ENCODE data around the gene TCF12. TPM values are rescaled to one million over a fixed set of nuclear protein-coding genes. Genes with fewer than 3 reads are reported as not detected.
"Not testable (repeated sequence)": the region's sequence is repeated elsewhere in the genome, so short reads cannot be mapped to it uniquely, and the experiment has no call there.

Gene TCF12
- total RNA-seq, 1 donor from 2014 or later, result 106 TPM

DNA sequence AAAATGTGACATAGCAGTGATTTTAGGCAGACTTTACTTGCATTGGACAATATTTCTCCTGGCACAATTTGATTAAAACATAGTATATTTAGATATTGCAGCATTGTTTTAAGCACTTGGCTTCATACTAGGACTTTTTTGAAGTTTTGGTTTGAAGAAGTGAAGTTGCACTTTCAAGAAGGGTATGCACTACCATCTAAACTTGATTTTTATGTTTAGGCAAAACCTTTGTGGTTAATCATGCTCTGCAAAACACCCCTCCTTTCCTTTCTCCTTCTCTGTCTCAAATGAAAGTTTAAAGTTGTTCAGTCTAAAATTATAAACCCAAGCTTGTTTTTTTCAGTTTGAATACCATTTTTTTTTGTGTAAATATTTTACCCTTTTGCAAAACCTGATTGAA, 173.8 kb downstream of the TCF12 start:
- no peak overlapping the region for H3K27ac Mint-ChIP-seq (ENCODE audit: unreplicated experiment)
- H3K4me1 Mint-ChIP-seq (ENCODE audit: low read depth), result peaks cover 9% of the 10 kb centered on the region

DNA sequence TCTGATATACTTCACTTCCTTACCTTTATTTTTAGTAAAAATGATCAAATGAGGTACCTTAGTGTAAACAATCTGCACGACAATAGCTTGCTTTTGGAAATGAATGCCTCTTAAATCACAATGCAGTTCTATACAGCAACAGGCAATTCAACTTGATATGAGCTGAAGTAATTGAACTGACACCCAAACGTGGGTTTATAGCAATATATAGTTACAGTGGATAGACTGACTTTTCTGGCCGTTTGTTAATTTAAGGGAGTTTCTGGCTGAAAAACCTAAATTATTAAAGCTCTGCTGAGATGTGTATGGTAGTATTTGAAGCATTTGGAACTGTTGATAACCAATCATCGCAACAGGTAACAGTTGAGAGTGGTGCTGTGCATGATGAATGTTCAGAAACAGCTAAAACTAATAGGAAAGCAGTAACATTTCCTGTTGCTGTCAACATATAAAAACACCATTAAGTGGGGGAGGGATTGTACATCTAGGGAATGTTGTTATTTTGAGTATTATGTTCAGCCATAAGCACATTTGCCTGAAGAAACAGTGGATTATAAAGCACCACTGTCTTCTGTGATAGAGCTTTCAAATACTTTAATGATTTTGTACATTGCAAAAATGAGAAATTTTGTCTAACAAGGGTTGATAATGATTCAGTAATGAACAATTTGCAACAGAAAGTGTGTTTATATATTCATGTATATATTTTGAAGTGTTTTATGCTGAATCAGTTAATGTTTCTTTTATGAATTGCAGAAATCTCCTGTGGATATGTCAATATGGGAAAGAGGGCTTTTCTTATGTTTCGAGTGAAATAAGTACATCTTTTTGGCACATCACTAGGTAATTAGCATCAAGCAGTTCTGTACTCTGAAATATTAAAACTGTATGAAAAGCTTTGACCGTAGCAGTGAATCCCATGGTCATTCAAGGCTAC, 176.1 kb downstream of the TCF12 start:
- H3K36me3 Mint-ChIP-seq (ENCODE audit: low read depth), result peaks cover 5% of the 10 kb centered on the region
- peaks cover 12% of the 10 kb centered on the region for H3K4me1 Mint-ChIP-seq (ENCODE audit: low read depth)
- no peak for DNase-seq (ENCODE audit: low spot score)
- H3K4me3 Mint-ChIP-seq (ENCODE audit: unreplicated experiment), result no peak overlapping the region
- H3K9me3 Mint-ChIP-seq (ENCODE audit: low read depth), result no peaks in the 10 kb centered on the region
- H3K27me3 Mint-ChIP-seq (ENCODE audit: low read depth), result no peaks in the 10 kb centered on the region
- H3K27ac Mint-ChIP-seq (ENCODE audit: unreplicated experiment), result no peak overlapping the region
- TF ChIP-seq, protein P1, sequence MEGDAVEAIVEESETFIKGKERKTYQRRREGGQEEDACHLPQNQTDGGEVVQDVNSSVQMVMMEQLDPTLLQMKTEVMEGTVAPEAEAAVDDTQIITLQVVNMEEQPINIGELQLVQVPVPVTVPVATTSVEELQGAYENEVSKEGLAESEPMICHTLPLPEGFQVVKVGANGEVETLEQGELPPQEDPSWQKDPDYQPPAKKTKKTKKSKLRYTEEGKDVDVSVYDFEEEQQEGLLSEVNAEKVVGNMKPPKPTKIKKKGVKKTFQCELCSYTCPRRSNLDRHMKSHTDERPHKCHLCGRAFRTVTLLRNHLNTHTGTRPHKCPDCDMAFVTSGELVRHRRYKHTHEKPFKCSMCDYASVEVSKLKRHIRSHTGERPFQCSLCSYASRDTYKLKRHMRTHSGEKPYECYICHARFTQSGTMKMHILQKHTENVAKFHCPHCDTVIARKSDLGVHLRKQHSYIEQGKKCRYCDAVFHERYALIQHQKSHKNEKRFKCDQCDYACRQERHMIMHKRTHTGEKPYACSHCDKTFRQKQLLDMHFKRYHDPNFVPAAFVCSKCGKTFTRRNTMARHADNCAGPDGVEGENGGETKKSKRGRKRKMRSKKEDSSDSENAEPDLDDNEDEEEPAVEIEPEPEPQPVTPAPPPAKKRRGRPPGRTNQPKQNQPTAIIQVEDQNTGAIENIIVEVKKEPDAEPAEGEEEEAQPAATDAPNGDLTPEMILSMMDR (IDR thresholded peaks at IDR 0.05), result no peak

More for the DNA sequence above, 173.8 kb downstream of the TCF12 start:
- TF ChIP-seq, protein P1 (IDR thresholded peaks at IDR 0.05), result no peak
- no peaks in the 10 kb centered on the region for H3K27me3 Mint-ChIP-seq (ENCODE audit: low read depth)
- H3K9me3 Mint-ChIP-seq (ENCODE audit: low read depth), result no peaks in the 10 kb centered on the region
- DNase-seq (ENCODE audit: low spot score), result no peak
- H3K4me3 Mint-ChIP-seq (ENCODE audit: unreplicated experiment), result no peak overlapping the region
- peaks cover 3% of the 10 kb centered on the region for H3K36me3 Mint-ChIP-seq (ENCODE audit: low read depth)

DNA sequence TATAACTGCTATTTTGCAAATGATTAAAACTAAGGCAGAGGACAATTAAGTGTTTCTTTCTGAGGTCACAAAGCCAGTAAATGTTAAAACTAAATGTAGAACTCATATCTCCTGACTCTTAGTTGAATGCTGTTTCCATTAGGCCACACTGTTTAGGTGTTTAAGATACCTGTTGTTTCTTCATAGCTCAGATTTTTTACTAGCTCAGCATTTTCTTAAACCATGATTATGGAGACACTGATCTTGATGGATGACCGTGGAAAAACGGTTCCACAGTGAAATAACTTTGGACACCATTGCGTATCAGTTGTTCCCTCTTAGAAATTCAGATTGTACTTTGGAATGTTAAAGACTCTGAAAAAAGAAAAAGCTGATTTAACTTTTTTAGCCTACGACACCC, 177.5 kb downstream of the TCF12 start:
- TF ChIP-seq, protein P1 (IDR thresholded peaks at IDR 0.05), result no peak
- Mint-ChIP-seq H3K27ac (ENCODE audit: unreplicated experiment) (no peak overlapping the region), H3K4me1 (ENCODE audit: low read depth) (peaks cover 5% of the 10 kb centered on the region), H3K4me3 (ENCODE audit: unreplicated experiment) (no peak overlapping the region), H3K9me3 (ENCODE audit: low read depth) (no peaks in the 10 kb centered on the region), H3K27me3 (ENCODE audit: low read depth) (no peaks in the 10 kb centered on the region), H3K36me3 (ENCODE audit: low read depth) (peaks cover 5% of the 10 kb centered on the region)
- DNase-seq (ENCODE audit: low spot score), result no peak

DNA sequence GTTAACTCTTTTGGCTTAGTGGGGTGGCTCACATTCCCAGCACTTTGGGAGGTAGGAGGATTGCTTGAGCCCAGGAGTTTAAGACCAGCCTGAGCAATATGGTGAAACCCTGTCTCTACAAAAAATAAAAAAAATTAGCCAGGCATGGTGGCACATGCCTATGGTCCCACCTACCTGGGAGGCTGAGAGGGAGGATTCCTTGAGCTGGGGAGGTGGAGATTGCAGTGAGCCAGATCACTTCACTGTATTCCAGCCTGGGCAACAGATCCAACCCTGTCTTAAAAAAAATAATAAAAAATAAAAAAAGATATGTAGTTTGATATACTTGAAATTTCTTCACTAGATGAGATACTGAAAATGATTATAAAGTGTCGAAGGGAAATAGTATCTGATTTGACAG, 178.8 kb downstream of the TCF12 start:
- H3K4me3 Mint-ChIP-seq (ENCODE audit: unreplicated experiment), result no peak overlapping the region
- no peak for DNase-seq (ENCODE audit: low spot score)
- H3K9me3 Mint-ChIP-seq (ENCODE audit: low read depth), result no peaks in the 10 kb centered on the region
- H3K27me3 Mint-ChIP-seq (ENCODE audit: low read depth), result no peaks in the 10 kb centered on the region
- H3K27ac Mint-ChIP-seq (ENCODE audit: unreplicated experiment), result no peak overlapping the region
- TF ChIP-seq, protein P1 (IDR thresholded peaks at IDR 0.05), result no peak
- H3K36me3 Mint-ChIP-seq (ENCODE audit: low read depth), result peaks cover 6% of the 10 kb centered on the region
- peaks cover 5% of the 10 kb centered on the region for H3K4me1 Mint-ChIP-seq (ENCODE audit: low read depth)

DNA sequence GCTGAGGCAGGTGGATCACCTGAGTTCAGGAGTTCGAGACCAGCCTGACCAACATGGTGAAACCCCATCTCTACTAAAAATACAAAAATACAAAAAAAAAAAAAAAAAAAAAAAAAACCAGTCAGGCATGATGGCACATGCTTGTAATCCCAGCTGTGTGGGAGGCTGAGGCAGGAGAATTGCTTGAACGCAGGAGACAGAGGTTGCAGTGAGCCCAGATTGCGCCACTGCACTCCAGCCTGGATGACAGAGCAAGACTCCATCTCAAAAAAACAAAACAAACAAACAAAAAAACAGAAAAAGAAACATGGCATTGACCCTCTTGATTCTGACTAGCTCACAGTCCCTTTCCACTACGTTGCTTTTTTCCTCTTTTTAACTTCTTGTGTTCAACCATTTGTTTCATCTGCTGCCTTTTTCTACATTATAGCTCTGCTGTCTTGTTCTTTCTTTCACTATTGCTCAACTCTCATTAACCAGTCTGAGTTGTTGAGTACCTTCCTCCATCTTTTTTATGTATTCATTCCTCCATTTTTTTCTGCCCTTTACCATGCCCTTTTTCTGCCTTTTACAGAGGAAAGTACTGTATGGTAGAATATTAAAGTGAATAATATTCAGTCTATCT, 179.6 kb downstream of the TCF12 start:
- not testable (repeated sequence) for H3K27me3 Mint-ChIP-seq (ENCODE audit: low read depth); DNase-seq (ENCODE audit: low spot score); H3K4me1 Mint-ChIP-seq (ENCODE audit: low read depth); H3K36me3 Mint-ChIP-seq (ENCODE audit: low read depth); H3K9me3 Mint-ChIP-seq (ENCODE audit: low read depth); H3K4me3 Mint-ChIP-seq (ENCODE audit: unreplicated experiment); H3K27ac Mint-ChIP-seq (ENCODE audit: unreplicated experiment)

All from chondrocyte (in vitro differentiated cells).